A673 (cell line): ENCODE data around the gene EVI2A. TPM values are rescaled to one million over a fixed set of nuclear protein-coding genes. Genes with fewer than 3 reads are reported as not detected.
"Not testable (repeated sequence)": the region's sequence is repeated elsewhere in the genome, so short reads cannot be mapped to it uniquely, and the experiment has no call there.

Experiments used
- BruUV-seq: library from RNA; stranded (reverse); fragments of 400-500 nt; replicated peaks from 2 replicates; lab custom pipeline; 2021; lab: Mats Ljungman, UMichigan
- CTCF ChIA-PET: fragments of 300-600 bp; sonication (Branson Sonifier 250); formaldehyde crosslinking; loops from one replicate; lab custom pipeline; 2022; ENCODE audit warnings: antibody characterized with exemption; lab: Charles Lee
- POLR2A ChIA-PET: fragments of 300-600 bp; sonication (Branson Sonifier 250); formaldehyde crosslinking; loops from one replicate; lab custom pipeline; 2022; ENCODE audit warnings: antibody characterized with exemption; ENCODE audit not compliant: low non-redundant PET; lab: Charles Lee
- DNase-seq: peaks from one replicate; pipeline ENCODE4 v3.0.0-alpha.2; 2015; ENCODE audit warnings: low spot score
- H3K27ac ChIP-seq: fragments of 200-600 bp; sonication (generic); 2 replicates; pipeline ENCODE4 v1.5.1; 2016; ENCODE audit warnings: mixed run types, low read depth, mild to moderate bottlenecking, mixed read lengths, antibody characterized with exemption, low read length; ENCODE audit not compliant: poor library complexity, severe bottlenecking
- H3K27me3 ChIP-seq: fragments of 200-600 bp; sonication (generic); replicated peaks from 2 replicates; pipeline ENCODE4 v1.6.1; 2017; ENCODE audit warnings: mixed run types, low read depth, mild to moderate bottlenecking, mixed read lengths, antibody characterized with exemption, low read length; ENCODE audit not compliant: insufficient read depth, poor library complexity
- H3K36me3 ChIP-seq: fragments of 200-600 bp; sonication (generic); 2 replicates; pipeline ENCODE4 v1.6.1; 2016; ENCODE audit warnings: mixed run types, mild to moderate bottlenecking, mixed read lengths, antibody characterized with exemption, low read length; ENCODE audit not compliant: insufficient read depth, poor library complexity, severe bottlenecking
- H3K4me1 ChIP-seq: fragments of 200-600 bp; sonication (generic); 2 replicates; pipeline ENCODE4 v1.6.1; 2017; ENCODE audit warnings: mixed run types, mild to moderate bottlenecking, mixed read lengths, antibody characterized with exemption, low read length; ENCODE audit not compliant: insufficient read depth, poor library complexity, severe bottlenecking
- H3K4me3 ChIP-seq: fragments of 200-600 bp; sonication (generic); 2 replicates; pipeline ENCODE4 v1.5.1; 2016; ENCODE audit warnings: low read depth, mixed run types, mild to moderate bottlenecking, mixed read lengths, low read length; ENCODE audit not compliant: poor library complexity, severe bottlenecking
- H3K9me3 ChIP-seq: fragments of 200-600 bp; sonication (generic); 2 replicates; pipeline ENCODE4 v1.6.1; 2016; ENCODE audit warnings: mixed run types, low read depth, mild to moderate bottlenecking, mixed read lengths, antibody characterized with exemption, low read length; ENCODE audit not compliant: poor library complexity, severe bottlenecking
- EZH2 ChIP-seq: fragments of 200-600 bp; sonication (generic); IDR thresholded peaks from 2 replicates; pipeline ENCODE4 v1.6.1; 2017; ENCODE audit warnings: borderline replicate concordance, low read depth, mild to moderate bottlenecking, mixed read lengths, antibody characterized with exemption, low read length; ENCODE audit not compliant: poor library complexity, severe bottlenecking
- intact Hi-C: fragments of 100-400 bp; cut with micrococcal nuclease; formaldehyde crosslinking; loops from one replicate; pipeline ENCODE4 v1.10.0; 2022; ENCODE audit not compliant: unreplicated experiment
- total RNA-seq: library from RNA; stranded (reverse); gene quantifications from 2 replicates; pipeline ENCODE4 v1.2.3, GENCODE V29; 2021
- TF ChIP-seq, protein P1 (sequence below): fragments of 300-800, 200-600 bp; sonication (generic); conservative IDR thresholded peaks from 2 replicates; pipeline ENCODE4 v1.5.1; 2017; ENCODE audit warnings: low read depth, mild to moderate bottlenecking, antibody characterized with exemption, low read length, moderate library complexity, mixed read lengths

EVI2A gene
- total RNA-seq, 1 experiment from 2014 or later: not detected

DNA sequence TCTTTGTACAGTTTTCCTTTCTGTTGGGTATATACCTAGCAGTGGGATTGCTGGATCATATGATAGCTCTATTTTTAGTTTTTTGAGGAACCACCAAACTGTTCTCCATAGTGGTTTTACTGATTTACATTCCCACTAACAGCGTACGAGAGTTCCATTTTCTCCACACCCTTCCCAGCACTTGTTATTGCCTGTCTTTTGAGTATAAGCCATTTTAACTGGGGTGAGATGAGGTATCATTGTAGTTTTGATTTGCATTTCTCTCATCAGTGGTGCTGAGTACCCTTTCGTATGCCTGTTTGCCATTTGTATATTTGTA lies 6.7 kb downstream of the EVI2A start:
- CTCF ChIA-PET: no interaction called here
- intact Hi-C loops: loop anchor here (10.0 kb wide), 1 partner anchor 60 kb away; no protein-coding TSS in a partner anchor
- H3K9me3 ChIP-seq: no peaks in the 10 kb centered on the region
- no peaks in the 10 kb centered on the region for H3K36me3 ChIP-seq
- H3K4me1 ChIP-seq: peaks cover 7% of the 10 kb centered on the region
- BruUV-seq: no TSS peak
- no peak overlapping the region for H3K4me3 ChIP-seq
- DNase-seq: no peak
- POLR2A ChIA-PET: no interaction called here
- H3K27me3 ChIP-seq: no peaks in the 10 kb centered on the region
- no peak for TF ChIP-seq EZH2
- TF ChIP-seq, protein P1, sequence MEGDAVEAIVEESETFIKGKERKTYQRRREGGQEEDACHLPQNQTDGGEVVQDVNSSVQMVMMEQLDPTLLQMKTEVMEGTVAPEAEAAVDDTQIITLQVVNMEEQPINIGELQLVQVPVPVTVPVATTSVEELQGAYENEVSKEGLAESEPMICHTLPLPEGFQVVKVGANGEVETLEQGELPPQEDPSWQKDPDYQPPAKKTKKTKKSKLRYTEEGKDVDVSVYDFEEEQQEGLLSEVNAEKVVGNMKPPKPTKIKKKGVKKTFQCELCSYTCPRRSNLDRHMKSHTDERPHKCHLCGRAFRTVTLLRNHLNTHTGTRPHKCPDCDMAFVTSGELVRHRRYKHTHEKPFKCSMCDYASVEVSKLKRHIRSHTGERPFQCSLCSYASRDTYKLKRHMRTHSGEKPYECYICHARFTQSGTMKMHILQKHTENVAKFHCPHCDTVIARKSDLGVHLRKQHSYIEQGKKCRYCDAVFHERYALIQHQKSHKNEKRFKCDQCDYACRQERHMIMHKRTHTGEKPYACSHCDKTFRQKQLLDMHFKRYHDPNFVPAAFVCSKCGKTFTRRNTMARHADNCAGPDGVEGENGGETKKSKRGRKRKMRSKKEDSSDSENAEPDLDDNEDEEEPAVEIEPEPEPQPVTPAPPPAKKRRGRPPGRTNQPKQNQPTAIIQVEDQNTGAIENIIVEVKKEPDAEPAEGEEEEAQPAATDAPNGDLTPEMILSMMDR: no peak
- peak overlapping the region; percentile 42 for H3K27ac ChIP-seq

DNA sequence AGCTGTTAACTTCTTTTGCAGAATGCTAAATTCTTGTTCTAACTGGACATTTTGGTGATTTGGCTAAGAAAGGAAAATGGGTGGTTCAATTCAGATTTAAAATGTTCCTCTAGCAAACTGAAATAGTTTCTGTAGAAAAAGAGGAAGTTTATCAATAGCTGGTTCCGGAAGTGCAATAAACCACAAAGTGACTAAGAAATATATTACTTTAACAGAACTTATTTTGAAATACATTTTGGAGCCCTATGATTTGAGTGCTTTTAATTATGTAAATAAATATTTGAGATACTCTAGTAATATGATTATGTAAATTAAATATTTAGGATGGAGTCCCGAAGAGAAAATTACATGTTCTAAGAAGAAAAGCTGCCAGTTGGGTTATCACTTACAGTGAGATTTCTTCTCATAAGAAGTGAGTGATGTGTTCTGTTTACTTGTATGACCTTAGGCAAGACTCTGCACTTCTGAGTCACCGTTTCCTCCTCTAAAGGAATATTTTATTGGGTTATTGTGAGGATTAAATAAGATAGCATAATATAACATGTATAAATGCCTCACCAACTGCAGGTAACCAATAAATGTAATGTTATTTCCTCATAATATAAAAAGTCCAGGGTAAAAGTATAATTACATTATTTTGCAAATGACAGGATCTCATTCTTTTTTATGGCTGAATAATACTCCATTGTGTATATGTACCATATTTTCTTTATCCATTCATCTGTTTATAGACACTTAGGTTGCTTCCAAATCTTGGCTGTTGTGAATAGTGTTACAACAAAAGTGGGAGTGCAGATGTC lies 7.2 kb downstream of the EVI2A start, which contains the start of gene EVI2B:
Gene EVI2B (minus strand): TSS at position 73 of the 800 bp plus-strand sequence. CDS start 8,445 bp downstream, outside the sequence.
- Histone ChIP-seq H3K36me3 (no peaks in the 10 kb centered on the region), H3K4me1 (peaks cover 7% of the 10 kb centered on the region), H3K27me3 (no peaks in the 10 kb centered on the region), H3K9me3 (no peaks in the 10 kb centered on the region), H3K27ac (peak within 1 kb of the TSS; percentile 52), H3K4me3 (no peak within 1 kb of the TSS)
- ChIA-PET CTCF (no interaction called here), POLR2A (no interaction called here)
- TF ChIP-seq, protein P1: no peak
- no peak for TF ChIP-seq EZH2
- BruUV-seq: no TSS peak
- DNase-seq: peak; percentile 76
- intact Hi-C loops: loop anchor here (10.0 kb wide), 1 partner anchor 59 kb away; no protein-coding TSS in a partner anchor

DNA sequence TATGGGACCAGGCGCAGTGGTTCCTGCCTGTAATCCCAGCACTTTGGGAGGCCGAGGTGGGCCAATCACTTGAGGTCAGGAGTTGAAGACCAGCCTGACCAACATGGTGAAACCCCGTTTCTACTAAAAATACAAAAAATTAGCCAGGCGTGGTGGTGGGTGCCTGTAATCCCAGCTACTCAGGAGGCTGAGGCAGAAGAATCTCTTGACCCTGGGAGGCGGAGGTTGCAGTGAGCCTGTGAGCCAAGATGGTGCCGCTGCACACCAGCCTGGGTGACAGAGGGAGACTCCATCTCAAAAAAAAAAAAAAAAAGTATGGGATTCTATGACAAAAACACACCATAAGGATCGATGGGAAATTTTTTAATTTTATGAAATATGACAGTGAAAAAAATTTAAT lies 9.2 kb downstream of the EVI2A start:
- H3K36me3 ChIP-seq, DNase-seq, POLR2A ChIA-PET, H3K9me3 ChIP-seq, H3K4me1 ChIP-seq, H3K27ac ChIP-seq, H3K4me3 ChIP-seq, H3K27me3 ChIP-seq, CTCF ChIA-PET, BruUV-seq: not testable (repeated sequence)
- intact Hi-C loops: loop anchor here (10.0 kb wide), 1 partner anchor 57 kb away; no protein-coding TSS in a partner anchor
